HG03565 (cell line): ENCODE measurements around the gene GALNT18.

ENCODE experiments used
- ATAC-seq: cut with Tn5 transposase; IDR thresholded peaks from one replicate; pipeline ENCODE4 v1.9.1; 2021; ENCODE audit warnings: mild to moderate bottlenecking, moderate library complexity; ENCODE audit not compliant: unreplicated experiment

GALNT18 gene

GRCh38 chr11:11533751-11534150 lies 88.1 kb downstream of the GALNT18 start:
- ATAC-seq: no peak

- ATAC-seq: no peak
These were observed 88.7 kb downstream of the GALNT18 start for GRCh38 chr11:11533057-11533456.

GRCh38 chr11:11532574-11532973 lies 89.2 kb downstream of the GALNT18 start:
- ATAC-seq: no peak

- no peak for ATAC-seq
These were observed 90.5 kb downstream of the GALNT18 start for GRCh38 chr11:11531131-11531908.

- no peak for ATAC-seq
These were observed 92.8 kb downstream of the GALNT18 start for GRCh38 chr11:11528986-11529385.

GRCh38 chr11:11525283-11525682 lies 96.5 kb downstream of the GALNT18 start:
- no peak for ATAC-seq

GRCh38 chr11:11524436-11525061 lies 97.3 kb downstream of the GALNT18 start:
- no peak for ATAC-seq

GRCh38 chr11:11522591-11522990 lies 99.2 kb downstream of the GALNT18 start:
- ATAC-seq: no peak

GRCh38 chr11:11521306-11522002 lies 100.4 kb downstream of the GALNT18 start:
- ATAC-seq: no peak

GRCh38 chr11:11520231-11521015 lies 101.4 kb downstream of the GALNT18 start:
- no peak for ATAC-seq

- ATAC-seq: no peak
These were observed 102.6 kb downstream of the GALNT18 start for GRCh38 chr11:11519184-11519583.

GRCh38 chr11:11514246-11514645 lies 107.6 kb downstream of the GALNT18 start:
- no peak for ATAC-seq

GRCh38 chr11:11513422-11513821 lies 108.4 kb downstream of the GALNT18 start:
- ATAC-seq: no peak

GRCh38 chr11:11512929-11513328 lies 108.9 kb downstream of the GALNT18 start:
- no peak for ATAC-seq

- no peak for ATAC-seq
These were observed 109.3 kb downstream of the GALNT18 start for GRCh38 chr11:11512502-11512901.

GRCh38 chr11:11512090-11512489 lies 109.7 kb downstream of the GALNT18 start:
- ATAC-seq: no peak

GRCh38 chr11:11510939-11511338 lies 110.9 kb downstream of the GALNT18 start:
- ATAC-seq: no peak

GRCh38 chr11:11505692-11506091 lies 116.1 kb downstream of the GALNT18 start:
- ATAC-seq: no peak

GRCh38 chr11:11505190-11505589 lies 116.6 kb downstream of the GALNT18 start:
- ATAC-seq: no peak

GRCh38 chr11:11504071-11504470 lies 117.7 kb downstream of the GALNT18 start:
- ATAC-seq: no peak

GRCh38 chr11:11502263-11502861 lies 119.4 kb downstream of the GALNT18 start:
- ATAC-seq: no peak
